Mesothelial cell of epicardium (in vitro differentiated cells): ENCODE results near the gene MAP2K6. TPM values are rescaled to one million over a fixed set of nuclear protein-coding genes. Genes with fewer than 3 reads are reported as not detected.

Source experiments
- DNase-seq, 2 experiments: peaks; one replicate each; pipeline ENCODE4 v3.0.0; 2021; ENCODE audit warnings: low spot score in 2 of 2; ENCODE audit not compliant: unreplicated experiment in 2 of 2
- H3K27ac Mint-ChIP-seq: 2 replicates; pipeline ENCODE4 v1.8.0; 2021; ENCODE audit warnings: mixed read lengths
- H3K27me3 Mint-ChIP-seq: 2 replicates; pipeline ENCODE4 v1.8.0; 2021; ENCODE audit warnings: low read depth, mixed read lengths
- H3K36me3 Mint-ChIP-seq: 2 replicates; pipeline ENCODE4 v1.8.0; 2021; ENCODE audit warnings: mixed read lengths
- H3K4me1 Mint-ChIP-seq: 2 replicates; pipeline ENCODE4 v1.8.0; 2021; ENCODE audit warnings: mixed read lengths
- H3K4me3 Mint-ChIP-seq: 2 replicates; pipeline ENCODE4 v1.8.0; 2021; ENCODE audit warnings: mild to moderate bottlenecking, moderate library complexity, mixed read lengths
- H3K9me3 Mint-ChIP-seq: 2 replicates; pipeline ENCODE4 v1.8.0; 2021; ENCODE audit warnings: mixed read lengths
- total RNA-seq: library from RNA; stranded (reverse); gene quantifications from 3 replicates; pipeline ENCODE4 v1.2.1, GENCODE V29; 2021
- TF ChIP-seq, protein P1 (sequence below): fragments of 200-600 bp; sonication (generic); IDR thresholded peaks from one replicate; pipeline ENCODE4 v1.5.0; 2021; ENCODE audit warnings: antibody characterized with exemption; ENCODE audit not compliant: unreplicated experiment

The MAP2K6 gene
- total RNA-seq, 1 donor from 2014 or later = 21.2 TPM

DNA sequence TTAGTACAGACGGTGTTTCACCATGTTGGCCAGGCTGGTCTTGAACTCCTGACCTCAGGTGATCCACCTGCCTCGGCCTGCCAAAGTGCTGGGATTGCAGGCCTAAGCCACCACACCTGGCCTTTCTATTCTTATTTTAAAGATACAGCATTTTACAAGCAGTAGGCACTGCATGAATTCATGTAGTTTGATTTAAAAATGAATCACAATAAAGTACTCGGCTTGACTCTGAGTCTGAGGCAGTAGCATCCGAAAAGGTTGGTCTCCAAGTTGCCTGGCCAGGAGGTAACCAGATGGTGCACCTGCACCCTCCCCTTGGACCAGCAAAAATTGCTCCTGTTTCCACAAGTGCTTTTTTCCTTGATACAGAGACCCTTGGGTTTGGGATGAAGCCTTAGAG lies 35.6 kb downstream of the MAP2K6 start:
- H3K27me3 Mint-ChIP-seq = no peaks in the 10 kb centered on the region
- H3K4me1 Mint-ChIP-seq = peaks cover 8% of the 10 kb centered on the region
- TF ChIP-seq, protein P1, sequence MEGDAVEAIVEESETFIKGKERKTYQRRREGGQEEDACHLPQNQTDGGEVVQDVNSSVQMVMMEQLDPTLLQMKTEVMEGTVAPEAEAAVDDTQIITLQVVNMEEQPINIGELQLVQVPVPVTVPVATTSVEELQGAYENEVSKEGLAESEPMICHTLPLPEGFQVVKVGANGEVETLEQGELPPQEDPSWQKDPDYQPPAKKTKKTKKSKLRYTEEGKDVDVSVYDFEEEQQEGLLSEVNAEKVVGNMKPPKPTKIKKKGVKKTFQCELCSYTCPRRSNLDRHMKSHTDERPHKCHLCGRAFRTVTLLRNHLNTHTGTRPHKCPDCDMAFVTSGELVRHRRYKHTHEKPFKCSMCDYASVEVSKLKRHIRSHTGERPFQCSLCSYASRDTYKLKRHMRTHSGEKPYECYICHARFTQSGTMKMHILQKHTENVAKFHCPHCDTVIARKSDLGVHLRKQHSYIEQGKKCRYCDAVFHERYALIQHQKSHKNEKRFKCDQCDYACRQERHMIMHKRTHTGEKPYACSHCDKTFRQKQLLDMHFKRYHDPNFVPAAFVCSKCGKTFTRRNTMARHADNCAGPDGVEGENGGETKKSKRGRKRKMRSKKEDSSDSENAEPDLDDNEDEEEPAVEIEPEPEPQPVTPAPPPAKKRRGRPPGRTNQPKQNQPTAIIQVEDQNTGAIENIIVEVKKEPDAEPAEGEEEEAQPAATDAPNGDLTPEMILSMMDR = no peak
- no peak for DNase-seq
- H3K27ac Mint-ChIP-seq = no peak overlapping the region
- H3K36me3 Mint-ChIP-seq = peaks cover 1% of the 10 kb centered on the region
- H3K9me3 Mint-ChIP-seq = no peaks in the 10 kb centered on the region
- H3K4me3 Mint-ChIP-seq = no peak overlapping the region

DNA sequence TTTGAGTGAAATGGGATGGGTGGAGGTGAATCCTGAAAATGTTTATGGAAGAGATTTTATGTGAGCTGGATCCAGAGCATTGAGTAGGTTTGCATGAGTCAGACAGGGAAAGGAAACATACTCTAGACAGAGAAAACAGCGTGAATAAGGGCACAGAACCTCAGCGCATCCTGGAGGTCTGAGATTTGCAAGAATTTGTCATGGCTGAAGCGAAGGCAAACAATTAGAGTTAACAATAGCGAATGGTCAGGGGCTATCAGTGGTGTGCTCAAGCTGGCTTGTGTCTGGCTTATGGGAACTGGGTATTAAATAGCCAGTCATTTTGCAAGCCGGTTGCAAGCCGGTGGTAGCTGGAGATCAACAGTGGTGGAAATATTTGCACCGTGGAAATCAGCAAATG lies 36.4 kb downstream of the MAP2K6 start:
- peaks cover 8% of the 10 kb centered on the region for H3K4me1 Mint-ChIP-seq
- no peaks in the 10 kb centered on the region for H3K27me3 Mint-ChIP-seq
- peaks cover 3% of the 10 kb centered on the region for H3K36me3 Mint-ChIP-seq
- no peak for DNase-seq
- H3K4me3 Mint-ChIP-seq = no peak overlapping the region
- H3K9me3 Mint-ChIP-seq = no peaks in the 10 kb centered on the region
- H3K27ac Mint-ChIP-seq = no peak overlapping the region
- TF ChIP-seq, protein P1 = no peak

DNA sequence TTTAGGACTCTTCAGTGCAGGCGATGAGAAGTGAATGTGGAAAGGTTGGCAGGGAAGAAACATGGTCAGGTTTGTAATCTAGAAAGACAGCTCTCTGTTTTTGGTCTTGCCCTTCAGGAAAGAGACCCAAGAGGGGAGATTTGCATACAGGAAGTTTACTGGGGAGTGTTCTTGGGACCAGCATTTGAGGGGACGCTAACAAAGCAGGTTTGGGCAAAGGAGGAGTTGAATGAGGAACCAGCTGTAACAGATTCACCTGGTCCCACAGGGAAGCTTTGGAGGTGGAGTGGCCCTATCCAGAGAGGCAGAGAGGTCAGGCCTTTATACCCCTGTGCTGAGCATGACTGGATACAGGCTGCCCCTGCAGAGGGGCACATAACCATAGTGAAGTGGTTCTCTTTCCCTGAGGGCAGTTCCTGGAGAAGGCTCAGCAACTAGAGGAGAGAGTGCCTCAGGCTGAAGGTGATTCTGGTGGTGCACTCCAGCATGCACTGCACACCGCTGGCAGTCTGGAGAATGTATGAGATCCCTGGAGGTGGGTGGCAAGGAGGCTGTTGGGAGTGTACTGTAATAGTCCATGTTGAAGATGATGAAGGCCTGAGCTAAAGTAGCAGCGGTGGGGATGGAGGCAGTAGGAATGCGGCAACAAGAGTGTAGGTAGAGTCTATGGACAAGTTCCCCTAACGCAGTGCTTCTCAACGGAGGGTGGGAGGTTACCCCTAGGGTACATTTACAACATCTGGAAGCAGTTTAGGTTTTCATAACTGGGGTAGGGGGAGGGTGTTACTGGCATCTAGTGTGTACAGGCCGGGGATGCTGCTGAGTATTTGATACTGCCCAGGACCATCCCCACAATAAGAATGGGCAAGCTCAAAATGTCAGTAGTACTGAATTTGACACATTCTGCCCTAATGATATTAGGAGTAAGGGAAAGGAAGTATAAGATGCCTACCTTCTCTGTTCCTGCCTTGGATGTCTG lies 37.2 kb downstream of the MAP2K6 start:
- no peaks in the 10 kb centered on the region for H3K27me3 Mint-ChIP-seq

DNA sequence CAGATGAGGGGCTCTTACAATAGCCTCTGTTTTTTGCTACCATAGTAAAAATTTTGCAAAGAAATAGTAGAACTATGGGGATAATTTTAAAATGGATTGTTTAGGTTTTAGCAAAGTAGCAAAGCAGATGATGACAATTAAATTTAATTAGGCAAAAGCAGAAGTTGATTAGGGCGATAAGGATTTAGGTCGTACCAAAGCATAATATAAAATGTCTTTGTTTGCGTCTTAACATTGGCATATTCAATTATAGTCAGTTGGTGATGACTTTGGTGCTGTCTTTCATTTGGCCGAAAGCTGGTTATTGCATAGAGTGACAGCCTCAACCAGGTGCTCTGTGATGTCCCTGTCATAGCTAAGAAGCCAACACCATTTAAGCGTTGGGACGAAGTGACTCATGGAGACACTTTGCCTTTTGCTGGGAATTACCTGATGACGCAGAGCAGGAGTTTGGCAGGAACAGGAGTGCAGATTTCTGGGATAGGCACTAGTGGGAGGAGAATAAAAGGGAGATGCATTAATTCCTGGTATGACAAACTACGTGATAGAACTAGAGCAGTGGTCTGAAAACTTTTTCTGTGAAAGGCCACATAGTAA lies 38.3 kb downstream of the MAP2K6 start:
- Mint-ChIP-seq H3K36me3 (peaks cover 3% of the 10 kb centered on the region), H3K9me3 (no peaks in the 10 kb centered on the region), H3K4me3 (no peak overlapping the region), H3K27ac (no peak overlapping the region), H3K27me3 (no peaks in the 10 kb centered on the region), H3K4me1 (peaks cover 8% of the 10 kb centered on the region)
- TF ChIP-seq, protein P1 = no peak
- DNase-seq = no peak

More for the DNA sequence above, 37.2 kb downstream of the MAP2K6 start:
- no peak for DNase-seq
- no peak overlapping the region for H3K4me3 Mint-ChIP-seq
- peaks cover 8% of the 10 kb centered on the region for H3K4me1 Mint-ChIP-seq
- no peaks in the 10 kb centered on the region for H3K9me3 Mint-ChIP-seq
- TF ChIP-seq, protein P1 = no peak
- H3K36me3 Mint-ChIP-seq = peaks cover 3% of the 10 kb centered on the region
- no peak overlapping the region for H3K27ac Mint-ChIP-seq

DNA sequence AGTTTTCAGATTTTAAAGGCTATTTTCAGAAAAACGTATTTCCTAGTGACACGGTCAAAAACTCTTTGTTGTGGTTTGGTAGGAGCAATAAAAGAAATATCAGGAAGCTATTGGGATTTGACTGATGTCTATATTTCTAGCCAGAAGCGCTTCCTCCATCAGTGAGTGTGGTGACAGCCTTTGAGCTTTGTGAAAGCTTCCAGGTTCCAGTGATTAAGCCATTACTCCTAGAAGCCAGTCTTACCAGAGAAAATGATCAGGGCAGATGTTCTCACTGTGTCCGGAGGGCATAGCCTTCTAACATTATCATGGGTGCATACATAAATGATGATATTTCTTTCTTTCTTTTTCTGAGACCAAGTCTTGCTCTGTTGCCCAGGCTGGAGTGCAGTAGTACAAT lies 39.6 kb downstream of the MAP2K6 start:
- Mint-ChIP-seq H3K27me3 (no peaks in the 10 kb centered on the region), H3K36me3 (peaks cover 3% of the 10 kb centered on the region), H3K4me1 (peaks cover 4% of the 10 kb centered on the region), H3K4me3 (no peak overlapping the region), H3K27ac (no peak overlapping the region), H3K9me3 (no peaks in the 10 kb centered on the region)
- no peak for DNase-seq
- TF ChIP-seq, protein P1 = no peak
